HG02678 (cell line): Measurements from ENCODE around the gene BMP10.
"Not testable (repeated sequence)": the region's sequence is repeated elsewhere in the genome, so short reads cannot be mapped to it uniquely, and the experiment has no call there.

Source experiments
- ATAC-seq: cut with Tn5 transposase; IDR thresholded peaks from one replicate; pipeline ENCODE4 v1.9.1; 2021; ENCODE audit warnings: mild to moderate bottlenecking, moderate library complexity; ENCODE audit not compliant: unreplicated experiment

The BMP10 gene

DNA sequence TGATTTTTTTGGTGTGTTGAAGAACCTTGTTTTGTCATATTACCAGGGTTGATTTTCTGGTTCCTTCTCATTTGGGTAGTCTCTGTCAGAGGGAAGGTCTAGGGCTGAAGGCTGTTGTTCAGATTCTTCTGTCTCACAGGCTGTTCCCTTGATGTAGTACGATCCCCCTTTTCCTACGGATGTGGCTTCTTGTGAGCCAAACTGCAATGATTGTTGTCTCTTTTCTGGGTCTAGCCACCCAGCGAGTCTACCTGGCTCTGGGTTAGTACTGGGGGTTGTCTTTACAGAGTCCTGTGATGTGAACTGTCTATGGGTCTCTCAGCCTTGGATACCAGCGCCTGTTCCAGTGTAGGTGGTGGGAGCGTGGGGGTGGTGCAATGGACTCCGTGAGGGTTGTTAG, 24.8 kb upstream of the BMP10 start:
- ATAC-seq = not testable (repeated sequence)

- ATAC-seq = no peak
Observed at GRCh38 chr2:68889500-68889899, 18.3 kb upstream of the BMP10 start.

GRCh38 chr2:68889021-68889420, 17.8 kb upstream of the BMP10 start:
- ATAC-seq = no peak

DNA sequence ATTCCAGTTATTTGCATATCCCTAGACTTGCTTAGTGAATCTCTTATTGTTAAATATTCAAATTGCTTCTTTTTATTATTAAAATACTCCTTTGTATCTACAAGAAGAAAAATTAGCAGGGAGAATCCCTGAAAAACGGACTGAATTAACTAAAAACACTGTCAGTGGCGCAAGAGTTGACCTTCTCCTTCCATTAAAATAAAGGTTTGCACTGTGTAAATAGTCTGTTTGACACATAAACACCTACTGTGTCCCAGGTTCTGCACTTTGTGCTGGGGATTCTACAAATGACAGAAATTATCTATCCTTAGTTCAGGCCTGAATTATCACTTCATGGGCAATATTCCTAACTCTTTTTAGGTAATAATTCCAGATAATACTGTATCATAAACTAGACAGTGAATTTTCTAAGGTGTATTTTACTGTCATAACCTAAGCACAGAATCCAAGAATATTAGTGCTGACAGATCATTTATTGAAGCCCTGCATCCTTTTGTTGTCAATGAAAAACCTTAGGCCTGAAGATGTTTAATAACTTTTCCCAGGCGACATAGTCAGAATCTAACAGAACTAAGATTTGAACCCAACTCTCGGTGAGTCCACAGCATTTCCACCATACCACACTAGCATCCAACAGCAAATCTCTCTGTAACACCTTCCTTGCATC, 17.0 kb upstream of the BMP10 start:
- ATAC-seq = no peak

- ATAC-seq = no peak
Observed at GRCh38 chr2:68885811-68886075, 14.5 kb upstream of the BMP10 start.

- no peak for ATAC-seq
Observed at GRCh38 chr2:68885074-68885810, 14.0 kb upstream of the BMP10 start.

DNA sequence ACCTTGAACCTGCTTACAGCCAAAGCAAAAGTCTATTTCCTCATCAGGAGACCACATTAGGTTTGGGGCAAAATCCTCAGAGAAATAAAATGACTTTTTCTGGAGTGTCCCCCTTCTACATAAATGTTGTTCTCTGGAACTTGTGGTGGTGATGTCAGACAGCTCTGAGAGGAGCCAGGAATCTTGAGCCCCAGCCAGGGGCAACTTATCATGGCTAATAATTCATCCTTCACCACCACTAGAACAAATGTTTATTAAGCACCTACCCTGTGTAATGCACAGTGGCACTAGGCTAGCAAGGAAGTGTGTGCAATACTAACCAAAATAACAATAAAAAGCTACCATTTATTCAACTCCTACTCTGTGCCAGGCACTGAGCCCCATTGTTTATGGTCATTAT, 9.0 kb upstream of the BMP10 start:
- no peak for ATAC-seq

- ATAC-seq = no peak
Observed at GRCh38 chr2:68879296-68879695, 8.1 kb upstream of the BMP10 start.

DNA sequence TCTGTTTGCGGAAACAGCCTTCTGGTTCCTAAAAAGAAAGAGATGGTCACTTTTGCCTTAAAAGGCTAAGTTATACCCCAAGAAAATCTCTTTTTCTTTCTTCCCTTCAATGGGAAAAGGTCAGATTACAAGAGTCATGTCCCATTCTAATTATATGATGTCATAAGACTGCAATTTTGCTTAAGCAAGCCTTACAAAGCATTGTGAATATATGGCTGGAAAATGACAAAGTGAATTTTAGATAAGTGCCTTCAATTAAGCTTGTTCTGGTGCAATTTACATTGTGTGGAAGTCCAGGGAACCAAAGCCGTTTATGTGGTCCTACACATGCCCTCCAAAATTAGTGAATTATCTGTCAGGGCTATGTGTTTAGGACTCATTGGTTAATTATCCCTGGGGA, 7.6 kb upstream of the BMP10 start:
- no peak for ATAC-seq

DNA sequence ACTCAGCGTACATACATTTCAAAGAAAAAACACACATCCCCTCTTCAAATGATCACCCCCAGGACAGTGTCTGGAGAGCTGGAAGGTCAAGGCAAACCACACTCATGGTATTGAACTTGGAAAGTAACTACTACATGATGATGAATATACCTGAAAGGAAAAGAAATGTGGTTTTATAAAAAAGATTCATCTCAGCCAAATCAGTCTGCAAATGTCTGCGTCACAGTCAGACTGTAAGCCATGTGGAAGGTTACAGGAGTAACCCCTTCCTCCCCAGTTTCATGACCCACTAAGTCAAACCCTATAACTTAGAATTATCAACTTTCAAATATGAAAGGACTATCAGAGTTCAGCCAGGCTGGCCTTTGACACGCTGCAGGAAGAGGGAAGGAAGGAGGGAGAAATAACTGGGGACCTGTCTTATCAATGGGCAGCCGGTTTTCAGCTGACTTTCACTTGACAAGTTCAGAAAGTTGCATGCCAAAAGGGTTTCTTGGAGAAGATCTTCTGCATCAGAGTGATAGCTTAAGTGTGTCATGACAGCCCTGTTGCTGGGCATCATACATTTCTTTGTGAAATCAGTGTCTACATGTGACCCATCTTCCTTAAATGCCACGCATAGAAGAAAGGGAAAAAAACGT, 7.0 kb upstream of the BMP10 start:
- ATAC-seq = no peak

DNA sequence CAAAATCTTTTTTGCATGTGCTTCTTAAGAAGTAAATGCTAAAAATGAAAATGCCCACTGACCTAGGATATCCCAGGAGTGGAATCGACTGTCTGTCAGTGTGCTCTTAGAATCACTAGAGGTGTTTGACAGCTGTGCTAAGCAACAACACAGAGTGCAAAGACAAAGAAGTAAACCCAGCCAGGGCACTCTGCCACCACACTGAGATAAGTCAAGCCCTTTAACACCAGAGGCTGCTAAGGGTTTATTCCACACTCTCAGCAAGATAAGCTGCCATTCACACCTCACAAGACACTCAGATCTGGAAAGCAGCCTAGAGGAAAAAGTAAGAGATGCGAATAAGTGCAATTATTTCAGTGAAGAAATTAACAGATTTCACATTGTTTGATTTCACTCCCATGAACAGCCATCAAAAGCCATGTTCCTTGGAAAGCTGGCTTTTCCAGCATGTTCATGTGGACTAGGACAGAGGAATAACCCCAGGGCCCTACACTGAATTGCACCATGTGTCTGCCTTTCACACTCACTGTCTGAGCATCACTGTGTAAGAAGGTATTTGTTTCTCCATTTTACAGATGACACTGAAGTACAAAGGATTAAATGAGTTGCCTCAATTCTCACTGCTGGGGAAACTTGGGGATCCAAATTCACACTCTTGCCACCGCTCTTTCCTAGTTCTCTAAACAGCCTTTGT, 6.0 kb upstream of the BMP10 start:
- ATAC-seq = no peak

DNA sequence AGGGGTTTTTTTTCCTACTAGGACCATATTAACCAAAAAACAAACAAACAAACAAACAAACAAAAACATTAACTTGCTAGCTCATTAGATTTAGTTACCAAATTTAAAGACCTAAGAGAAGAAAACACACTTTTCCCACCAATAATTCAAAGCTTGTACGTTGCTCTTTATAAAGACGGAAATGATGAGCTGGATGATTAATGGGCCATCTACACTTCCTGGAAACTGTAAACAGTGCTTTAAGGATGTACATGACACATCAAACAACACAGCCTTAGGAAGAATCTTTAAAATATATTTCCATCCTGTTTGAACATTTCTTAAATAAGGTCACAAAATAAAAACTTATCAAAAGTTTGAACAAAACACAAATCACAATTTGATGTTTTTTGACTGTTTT, 982 bp downstream of the BMP10 start:
- no peak for ATAC-seq

DNA sequence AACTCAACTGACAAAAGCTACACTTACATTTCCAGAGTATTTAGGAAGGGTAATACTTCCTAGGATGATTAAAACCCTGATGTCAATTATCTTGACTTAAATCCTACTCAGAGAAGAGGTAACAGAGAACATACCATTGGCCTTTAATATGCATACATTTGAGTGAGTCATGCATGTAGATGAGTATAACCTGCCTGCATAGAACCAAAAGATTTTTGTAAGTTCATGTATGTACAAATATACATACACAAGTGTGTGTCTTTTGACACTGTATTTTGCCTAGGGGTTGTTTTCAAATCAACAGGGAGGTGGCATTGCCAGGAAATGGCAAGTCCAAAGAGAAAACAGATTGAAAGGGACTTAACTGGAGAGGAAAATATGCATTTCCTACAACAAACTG, 6.1 kb downstream of the BMP10 start:
- ATAC-seq = no peak

- no peak for ATAC-seq
Observed at GRCh38 chr2:68863996-68864395, 7.2 kb downstream of the BMP10 start.

- ATAC-seq = no peak
Observed at GRCh38 chr2:68862889-68863288, 8.3 kb downstream of the BMP10 start.

- no peak for ATAC-seq
Observed at GRCh38 chr2:68861330-68861729, 9.9 kb downstream of the BMP10 start.

DNA sequence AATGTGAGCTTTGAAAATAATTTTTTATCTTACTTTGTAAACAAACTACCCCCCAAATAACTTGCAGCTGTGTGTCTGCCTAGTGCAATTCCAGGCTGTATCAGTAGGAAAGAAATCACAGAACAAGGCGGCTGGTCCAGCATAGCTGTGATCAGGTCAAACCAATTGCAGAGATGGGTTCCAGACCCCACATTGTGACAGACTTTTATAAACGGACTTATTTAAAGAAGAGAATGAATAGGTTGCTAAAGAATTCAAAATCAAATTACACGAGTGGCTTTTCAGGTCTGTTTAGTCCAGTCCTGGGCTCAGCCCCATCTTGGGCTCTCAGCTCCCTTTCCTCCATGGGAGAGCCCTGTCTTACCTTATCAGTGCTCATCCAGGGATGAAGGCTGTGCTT, 11.1 kb downstream of the BMP10 start:
- no peak for ATAC-seq

GRCh38 chr2:68857855-68858456, 13.2 kb downstream of the BMP10 start:
- no peak for ATAC-seq

DNA sequence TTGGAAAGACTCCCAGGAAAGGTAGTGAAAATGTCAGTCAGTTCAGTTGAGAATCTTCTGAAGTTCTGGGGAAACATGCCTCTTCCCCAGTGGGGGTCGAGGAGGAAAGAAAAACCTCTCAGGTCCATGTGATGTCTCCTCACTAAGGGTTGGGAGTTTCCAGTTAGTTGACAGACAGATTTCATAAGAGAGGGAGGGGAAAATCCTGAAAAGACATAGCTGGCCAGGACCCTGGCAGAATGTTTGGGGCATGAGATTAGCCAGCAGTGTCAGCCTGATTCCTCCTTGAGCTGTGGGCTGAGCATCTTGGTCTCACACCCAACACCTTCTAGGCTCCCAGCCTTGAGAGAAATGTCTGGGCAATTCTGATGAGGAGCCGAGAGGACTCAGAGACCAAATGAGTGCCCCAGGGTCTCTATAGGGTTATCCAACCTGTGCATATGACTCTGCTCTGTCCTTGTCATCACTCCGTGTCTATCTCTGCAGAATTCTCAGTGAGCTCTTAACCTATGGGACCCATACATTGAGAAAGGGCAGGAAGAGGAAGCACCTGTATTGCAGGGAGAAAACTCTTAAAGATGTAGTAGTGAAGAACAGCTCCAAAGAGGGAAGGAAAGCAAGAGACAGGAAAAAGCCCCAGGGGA, 13.9 kb downstream of the BMP10 start:
- no peak for ATAC-seq

GRCh38 chr2:68855550-68855949, 15.6 kb downstream of the BMP10 start:
- no peak for ATAC-seq

DNA sequence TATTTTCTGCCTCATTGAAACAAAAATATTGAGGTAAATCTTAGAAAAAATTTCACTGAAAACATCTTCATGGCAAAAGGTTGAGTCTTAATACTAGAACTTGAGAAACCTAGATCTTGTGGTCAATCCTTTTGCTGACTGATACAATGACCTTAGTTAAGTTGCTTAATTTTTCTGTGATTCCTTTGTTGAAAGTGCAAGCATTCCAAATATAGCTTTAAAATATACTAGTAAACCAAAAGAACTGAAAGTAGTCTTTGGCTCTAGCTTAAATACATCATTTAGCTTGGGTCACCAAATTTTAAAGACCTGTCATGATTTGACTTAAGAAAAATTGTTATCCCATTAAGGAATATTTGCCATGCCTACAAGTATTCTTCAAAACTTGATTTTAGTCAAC, 16.7 kb downstream of the BMP10 start:
- no peak for ATAC-seq
